GM23248 (cell line): ENCODE measurements around the gene CTAGE1. TPM values are rescaled to one million over a fixed set of nuclear protein-coding genes. Genes with fewer than 3 reads are reported as not detected.
A peak's percentile ranks its signal among the peaks of the same experiment; 100 is the strongest.

Experiments used
- DNase-seq: peaks from one replicate; pipeline ENCODE4 v3.0.0-alpha.2; 2015
- H2AFZ ChIP-seq: fragments of 200-600 bp; sonication (generic); 2 replicates; pipeline ENCODE4 v1.6.1; 2016; ENCODE audit warnings: antibody characterized with exemption
- H3F3A ChIP-seq: fragments of 200-600 bp; sonication (generic); 2 replicates; pipeline ENCODE4 v1.6.1; 2016; ENCODE audit warnings: mild to moderate bottlenecking, antibody characterized with exemption, mixed run types; ENCODE audit not compliant: insufficient read depth
- H3K27ac ChIP-seq: fragments of 200-600 bp; sonication (generic); 2 replicates; pipeline ENCODE4 v1.5.1; 2016; ENCODE audit warnings: mild to moderate bottlenecking
- H3K27me3 ChIP-seq: fragments of 200-600 bp; sonication (generic); replicated peaks from 2 replicates; pipeline ENCODE4 v1.6.1; 2016; ENCODE audit warnings: mild to moderate bottlenecking; ENCODE audit not compliant: insufficient read depth
- H3K36me3 ChIP-seq: fragments of 200-600 bp; sonication (generic); 2 replicates; pipeline ENCODE4 v1.6.1; 2016; ENCODE audit warnings: low read depth, mild to moderate bottlenecking
- H3K4me1 ChIP-seq: fragments of 200-600 bp; sonication (generic); 2 replicates; pipeline ENCODE4 v1.6.1; 2016; ENCODE audit warnings: mild to moderate bottlenecking; ENCODE audit not compliant: insufficient read depth
- H3K4me2 ChIP-seq: fragments of 200-600 bp; sonication (generic); one replicate; pipeline ENCODE4 v1.6.1; 2016; ENCODE audit warnings: mild to moderate bottlenecking; ENCODE audit not compliant: unreplicated experiment
- H3K4me3 ChIP-seq: fragments of 200-600 bp; sonication (generic); 2 replicates; pipeline ENCODE4 v1.5.1; 2016; ENCODE audit warnings: mild to moderate bottlenecking
- H3K79me2 ChIP-seq: fragments of 200-600 bp; sonication (generic); 2 replicates; pipeline ENCODE4 v1.6.1; 2016; ENCODE audit warnings: mild to moderate bottlenecking; ENCODE audit not compliant: insufficient read depth
- H3K9ac ChIP-seq: fragments of 200-600 bp; sonication (generic); 2 replicates; pipeline ENCODE4 v1.6.1; 2016; ENCODE audit warnings: mild to moderate bottlenecking
- H3K9me2 ChIP-seq: fragments of 200-600 bp; sonication (generic); 2 replicates; pipeline ENCODE4 v1.6.1; 2016; ENCODE audit warnings: mixed run types, mild to moderate bottlenecking, moderate library complexity; ENCODE audit not compliant: insufficient read depth
- H3K9me3 ChIP-seq: fragments of 200-600 bp; sonication (generic); one replicate; pipeline ENCODE4 v1.6.1; 2017; ENCODE audit warnings: low read depth
- H4K20me1 ChIP-seq: fragments of 200-600 bp; sonication (generic); 2 replicates; pipeline ENCODE4 v1.6.0; 2016; ENCODE audit not compliant: insufficient read depth
- EZH2 ChIP-seq: fragments of 200-600 bp; sonication (generic); IDR thresholded peaks from 2 replicates; pipeline ENCODE4 v1.6.1; 2018; ENCODE audit warnings: antibody characterized with exemption, mild to moderate bottlenecking; ENCODE audit not compliant: insufficient read depth, poor library complexity, severe bottlenecking
- EZH2phosphoT487 ChIP-seq: fragments of 200-600 bp; sonication (generic); IDR thresholded peaks from 2 replicates; pipeline ENCODE4 v1.6.1; 2018; ENCODE audit warnings: antibody characterized with exemption, moderate library complexity, mild to moderate bottlenecking, low read depth; ENCODE audit not compliant: insufficient read depth
- WGBS, 2 experiments: methylation state at CpG; one replicate each; pipeline ENCODE4 v1.1.6; 2015 to 2017; ENCODE audit warnings: low lambda C conversion rate in 2 of 2, low coverage in 1 of 2; ENCODE audit errors: missing lambda C conversion rate in 2 of 2; 5-methylcytosine and 5-hydroxymethylcytosine counted together
- in situ Hi-C: fragments of 300-500 bp; cut with MboI; formaldehyde crosslinking; loops from 2 replicates; pipeline ENCODE4 v1.15.0; 2020
- polyA plus RNA-seq: library from polyadenylated mRNA; unstranded; fragments of >200 nt; fragmentation: Nextera tagmentation; extraction: Ambion mirVana; gene quantifications from 2 replicates; pipeline ENCODE4 v1.2.1, GENCODE V29; 2016
- total RNA-seq: library from RNA; depleted of rRNA; stranded (reverse); fragments of >200 nt; shearing (Covaris generic); gene quantifications from 2 replicates; pipeline ENCODE4 v1.2.3, GENCODE V29; 2014

Gene CTAGE1
- total and polyA plus RNA-seq, 2 experiments from 2014 or later, result 0.06 to 0.11 TPM

GRCh38 chr18:22412176-22412911 lies 5.4 kb downstream of the CTAGE1 start:
- DNase-seq, result peak; percentile 83

GRCh38 chr18:22411446-22411845 lies 6.3 kb downstream of the CTAGE1 start:
- Histone ChIP-seq H3K4me1 (peaks cover 13% of the 10 kb centered on the region), H3K9me2 (no peaks in the 10 kb centered on the region), H3K9me3 (no peaks in the 10 kb centered on the region), H3K4me2 (no peak overlapping the region), H4K20me1 (no peaks in the 10 kb centered on the region), H3K36me3 (no peaks in the 10 kb centered on the region), H3K4me3 (no peak overlapping the region), H3F3A (peaks cover 20% of the 10 kb centered on the region; the same call in 1 of the 2 replicates), H3K27me3 (no peaks in the 10 kb centered on the region), H3K79me2 (no peaks in the 10 kb centered on the region), H3K27ac (no peak overlapping the region), H2AFZ (no peak overlapping the region), H3K9ac (no peak overlapping the region)
- in situ Hi-C loops, result no loop called here
- DNase-seq, result no peak
- TF ChIP-seq EZH2 (no peak), EZH2phosphoT487 (no peak)
- 73 to 78% methylated on average over 5 of the region's 5 CpGs for WGBS, 2 experiments

More at GRCh38 chr18:22412176-22412911, 5.4 kb downstream of the CTAGE1 start:
- Histone ChIP-seq H3K4me1 (peaks cover 17% of the 10 kb centered on the region), H3K9me2 (no peaks in the 10 kb centered on the region), H3K4me3 (no peak overlapping the region), H3K9ac (no peak overlapping the region), H4K20me1 (no peaks in the 10 kb centered on the region), H3K9me3 (no peaks in the 10 kb centered on the region), H3K27me3 (no peaks in the 10 kb centered on the region), H3K4me2 (no peak overlapping the region), H3F3A (peaks cover 23% of the 10 kb centered on the region), H3K27ac (no peak overlapping the region), H3K79me2 (no peaks in the 10 kb centered on the region), H2AFZ (no peak overlapping the region), H3K36me3 (no peaks in the 10 kb centered on the region)
- in situ Hi-C loops, result no loop called here
- WGBS, 2 experiments, result 38 to 40% methylated on average over 4 of the region's 4 CpGs
- no peak for TF ChIP-seq EZH2
- peak; percentile 98 for TF ChIP-seq EZH2phosphoT487

GRCh38 chr18:22410126-22410525 lies 7.6 kb downstream of the CTAGE1 start:
- Histone ChIP-seq H4K20me1 (no peaks in the 10 kb centered on the region), H3K9me2 (no peaks in the 10 kb centered on the region), H3K4me1 (peaks cover 13% of the 10 kb centered on the region), H3K27me3 (no peaks in the 10 kb centered on the region), H3K4me2 (no peak overlapping the region), H3K79me2 (no peaks in the 10 kb centered on the region), H3K4me3 (no peak overlapping the region), H3F3A (peaks cover 20% of the 10 kb centered on the region; the same call in 1 of the 2 replicates), H2AFZ (no peak overlapping the region), H3K27ac (no peak overlapping the region), H3K9me3 (no peaks in the 10 kb centered on the region), H3K9ac (no peak overlapping the region), H3K36me3 (no peaks in the 10 kb centered on the region)
- no peak for DNase-seq
- 92 to 96% methylated on average over 3 of the region's 3 CpGs for WGBS, 2 experiments
- in situ Hi-C loops, result no loop called here
- TF ChIP-seq EZH2 (no peak), EZH2phosphoT487 (no peak)

GRCh38 chr18:22409445-22409844 lies 8.3 kb downstream of the CTAGE1 start:
- H2AFZ ChIP-seq, result no peak overlapping the region
- no peaks in the 10 kb centered on the region for H3K27me3 ChIP-seq
- no peak overlapping the region for H3K4me3 ChIP-seq
- in situ Hi-C loops, result no loop called here
- peaks cover 13% of the 10 kb centered on the region for H3K4me1 ChIP-seq
- no peak for DNase-seq
- TF ChIP-seq EZH2phosphoT487 (no peak), EZH2 (no peak)
- no peaks in the 10 kb centered on the region for H3K9me2 ChIP-seq
- no peak overlapping the region for H3K9ac ChIP-seq
- H3K9me3 ChIP-seq, result no peaks in the 10 kb centered on the region
- no peak overlapping the region for H3K27ac ChIP-seq
- no peaks in the 10 kb centered on the region for H3K36me3 ChIP-seq
- H3F3A ChIP-seq, result peaks cover 20% of the 10 kb centered on the region; the same call in 1 of the 2 replicates
- no peaks in the 10 kb centered on the region for H3K79me2 ChIP-seq
- H3K4me2 ChIP-seq, result no peak overlapping the region
- no peaks in the 10 kb centered on the region for H4K20me1 ChIP-seq
- WGBS, 2 experiments, result 91 to 100% methylated on average over 1 of the region's 1 CpG
